CD4-positive, alpha-beta memory T cell (primary cell): ENCODE measurements around the gene SERPINB7. TPM values are rescaled to one million over a fixed set of nuclear protein-coding genes. Genes with fewer than 3 reads are reported as not detected.

Source experiments
- CTCF ChIA-PET: fragments of 350-600 bp; sonication (Branson Sonifier 250); formaldehyde crosslinking; loops from one replicate; lab custom pipeline; 2021; ENCODE audit warnings: inconsistent platforms; ENCODE audit not compliant: partially characterized antibody; lab: Charles Lee
- POLR2A ChIA-PET: fragments of 350-600 bp; sonication (Branson Sonifier 250); formaldehyde crosslinking; loops from one replicate; lab custom pipeline; 2021; ENCODE audit not compliant: partially characterized antibody; lab: Charles Lee
- DNase-seq, 5 donors: peaks; one replicate each; pipeline versions ENCODE4 v3.0.0 to v3.0.0-alpha.2; 2020 to 2022; ENCODE audit warnings: mixed read lengths in 1 of 5
- H3K27ac ChIP-seq: one replicate; pipeline ENCODE4 v1.7.0; 2013; ENCODE audit warnings: low read depth, low read length
- H3K27me3 ChIP-seq: 2 replicates; pipeline ENCODE4 v1.7.0; 2013; ENCODE audit warnings: mild to moderate bottlenecking, low read length, moderate library complexity; ENCODE audit not compliant: insufficient read depth
- H3K36me3 ChIP-seq: 2 replicates; pipeline ENCODE4 v1.7.0; 2013; ENCODE audit warnings: mild to moderate bottlenecking, low read length, moderate library complexity; ENCODE audit not compliant: insufficient read depth
- H3K4me1 ChIP-seq: 2 replicates; pipeline ENCODE4 v1.7.0; 2013; ENCODE audit warnings: mild to moderate bottlenecking, low read length, moderate library complexity; ENCODE audit not compliant: insufficient read depth
- H3K4me3 ChIP-seq, 2 donors: one replicate each; pipeline ENCODE4 v1.7.0; 2013; ENCODE audit warnings: low read length in 2 of 2, mild to moderate bottlenecking in 1 of 2
- H3K9me3 ChIP-seq, 2 donors: one replicate each; pipeline ENCODE4 v1.7.0; 2013; ENCODE audit warnings: low read length in 2 of 2, control low read depth in 1 of 2; ENCODE audit not compliant: control insufficient read depth in 1 of 2
- H3K27ac Mint-ChIP-seq, 7 donors: one replicate each; pipeline ENCODE4 v1.8.0; 2020 to 2021; ENCODE audit warnings: mixed read lengths in 7 of 7, mild to moderate bottlenecking in 6 of 7, inconsistent platforms in 3 of 7, moderate library complexity in 3 of 7
- H3K27me3 Mint-ChIP-seq, 2 donors: one replicate each; pipeline ENCODE4 v1.8.0; 2020 to 2021; ENCODE audit warnings: mixed read lengths in 2 of 2
- H3K36me3 Mint-ChIP-seq, 2 donors: one replicate each; pipeline ENCODE4 v1.8.0; 2020 to 2021; ENCODE audit warnings: mixed read lengths in 2 of 2, inconsistent platforms in 1 of 2, mild to moderate bottlenecking in 1 of 2
- H3K4me1 Mint-ChIP-seq, 4 donors: one replicate each; pipeline ENCODE4 v1.8.0; 2020 to 2021; ENCODE audit warnings: mixed read lengths in 4 of 4, mild to moderate bottlenecking in 1 of 4
- H3K4me3 Mint-ChIP-seq, 8 donors: one replicate each; pipeline ENCODE4 v1.8.0; 2020 to 2021; ENCODE audit warnings: mixed read lengths in 8 of 8, mild to moderate bottlenecking in 7 of 8, moderate library complexity in 6 of 8, inconsistent platforms in 3 of 8
- H3K9me3 Mint-ChIP-seq, 8 donors: one replicate each; pipeline ENCODE4 v1.8.0; 2020 to 2021; ENCODE audit warnings: mixed read lengths in 8 of 8, mild to moderate bottlenecking in 5 of 8, inconsistent platforms in 3 of 8, moderate library complexity in 1 of 8
- intact Hi-C: fragments of 100-400 bp; cut with micrococcal nuclease; formaldehyde crosslinking; loops from one replicate; pipeline ENCODE4 v1.15.1; 2023
- polyA plus RNA-seq, 2 donors: library from polyadenylated mRNA; unstranded; fragments of 300-500 nt; fragmentation: Illumina TruSeq; gene quantifications; one replicate each; pipeline ENCODE4 v1.2.3, GENCODE V29; 2021
- total RNA-seq, 2 experiments: library from RNA; stranded (reverse); gene quantifications; one replicate each; pipeline ENCODE4 v1.2.3, GENCODE V29; 2021

Gene SERPINB7
- total and polyA plus RNA-seq, 4 experiments from 2014 or later = not detected

DNA sequence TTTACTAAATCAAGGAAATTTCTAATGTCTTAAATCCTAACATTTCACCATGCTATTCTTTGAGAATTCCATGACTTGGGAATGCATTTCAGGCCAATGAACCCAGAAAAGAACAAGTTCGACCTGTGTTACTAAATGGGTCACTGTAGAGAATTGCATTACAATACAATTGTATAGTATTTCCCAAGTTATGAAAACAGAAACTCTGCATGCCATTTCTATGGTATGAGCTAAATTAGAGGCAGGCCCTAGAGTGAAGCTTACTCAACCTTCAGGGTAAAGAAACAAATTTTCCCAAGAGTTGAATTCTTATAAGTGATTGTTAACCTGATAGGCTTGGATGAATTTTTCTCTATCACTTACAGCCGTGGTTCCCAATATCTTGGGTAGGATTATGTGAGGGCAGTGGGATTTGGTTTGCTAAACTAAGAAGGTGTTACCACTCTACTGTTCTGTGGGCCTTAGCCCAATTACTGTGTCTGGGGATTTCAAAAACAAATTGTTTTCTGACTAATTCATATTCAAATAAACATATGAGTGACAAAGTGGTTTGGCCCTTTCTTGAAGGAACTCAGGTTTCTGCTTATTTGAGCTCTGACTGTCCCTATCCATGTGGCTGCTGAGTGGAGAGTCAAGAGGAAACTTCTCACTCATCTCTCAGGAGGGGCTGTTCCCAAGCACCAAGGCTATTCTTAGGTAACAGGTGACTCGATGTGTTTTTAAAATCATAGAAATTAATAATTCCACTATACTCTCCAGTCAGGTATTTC lies 11.2 kb upstream of the SERPINB7 start:
- H3K9me3 ChIP-seq = no peaks in the 10 kb centered on the region
- Mint-ChIP-seq H3K27me3 (peaks cover 2 to 5% of the 10 kb centered on the region in 2 donors), H3K4me3 (no peak overlapping the region), H3K4me1 (no peaks in the 10 kb centered on the region), H3K9me3 (peaks cover 2 to 21% (median 14%) of the 10 kb centered on the region in 8 donors), H3K27ac (no peak overlapping the region), H3K36me3 (no peaks in the 10 kb centered on the region)
- POLR2A ChIA-PET = no interaction called here
- CTCF ChIA-PET = no interaction called here
- DNase-seq = no peak
- no peaks in the 10 kb centered on the region for H3K4me1 ChIP-seq
- no peaks in the 10 kb centered on the region for H3K36me3 ChIP-seq
- no peak overlapping the region for H3K4me3 ChIP-seq
- no peaks in the 10 kb centered on the region for H3K27me3 ChIP-seq
- no peak overlapping the region for H3K27ac ChIP-seq
- intact Hi-C loops = no loop called here

DNA sequence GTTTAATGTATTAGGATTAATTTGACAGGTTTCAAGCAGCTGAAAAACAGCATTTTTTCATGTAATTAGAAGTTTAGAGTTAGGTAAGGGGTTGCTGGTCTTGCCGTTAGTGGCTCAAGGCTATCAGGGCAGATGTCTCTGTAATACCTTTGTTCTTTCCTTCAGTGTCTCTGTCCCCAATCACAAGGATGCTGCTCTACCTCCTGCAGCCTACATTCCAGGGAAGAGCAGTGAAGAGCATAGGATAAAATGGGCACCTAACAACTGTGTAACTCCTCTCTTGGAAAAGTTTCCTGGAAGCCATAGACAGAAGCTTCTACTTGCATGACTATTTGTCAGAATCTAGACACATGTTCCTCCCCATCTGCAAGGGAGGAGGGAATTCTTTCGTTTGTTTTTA lies 9.4 kb upstream of the SERPINB7 start:
- Mint-ChIP-seq H3K27ac (no peak overlapping the region), H3K27me3 (peaks cover 2 to 5% of the 10 kb centered on the region in 2 donors), H3K4me1 (no peaks in the 10 kb centered on the region), H3K9me3 (peaks cover 2 to 8% (median 4%) of the 10 kb centered on the region in 8 donors), H3K36me3 (no peaks in the 10 kb centered on the region), H3K4me3 (no peak overlapping the region)
- ChIA-PET CTCF (no interaction called here), POLR2A (no interaction called here)
- H3K27me3 ChIP-seq = no peaks in the 10 kb centered on the region
- H3K36me3 ChIP-seq = no peaks in the 10 kb centered on the region
- H3K9me3 ChIP-seq = no peaks in the 10 kb centered on the region
- no peak overlapping the region for H3K27ac ChIP-seq
- no peaks in the 10 kb centered on the region for H3K4me1 ChIP-seq
- intact Hi-C loops = no loop called here
- H3K4me3 ChIP-seq = no peak overlapping the region
- DNase-seq = no peak

DNA sequence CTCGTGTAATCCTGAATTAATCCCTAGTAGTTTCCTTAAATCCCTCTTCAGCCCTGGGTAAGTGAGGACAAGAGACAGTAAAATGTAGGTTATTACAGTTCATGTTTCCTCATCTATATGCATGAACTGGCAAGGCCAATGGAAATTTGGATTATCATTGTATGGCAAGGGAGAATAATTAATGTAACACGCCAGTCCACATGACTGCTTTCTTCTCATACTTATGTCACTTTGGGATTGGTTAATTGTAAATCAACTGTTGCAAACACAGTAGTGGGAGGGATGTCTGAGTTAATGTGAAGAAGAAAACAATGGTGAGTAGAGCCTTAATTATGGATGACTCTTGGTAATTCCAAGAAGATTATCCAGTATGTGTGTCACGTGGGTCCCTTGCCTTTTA lies 1.7 kb upstream of the SERPINB7 start:
- Mint-ChIP-seq H3K4me1 (no peaks in the 10 kb centered on the region), H3K36me3 (no peaks in the 10 kb centered on the region), H3K4me3 (no peak overlapping the region), H3K9me3 (peaks cover 0 to 4% (median 0%) of the 10 kb centered on the region in 8 donors), H3K27me3 (peaks cover 4 to 6% of the 10 kb centered on the region in 2 donors), H3K27ac (no peak overlapping the region)
- POLR2A ChIA-PET = no interaction called here
- Histone ChIP-seq H3K36me3 (no peaks in the 10 kb centered on the region), H3K27ac (no peak overlapping the region), H3K27me3 (no peaks in the 10 kb centered on the region), H3K4me1 (no peaks in the 10 kb centered on the region), H3K9me3 (no peaks in the 10 kb centered on the region), H3K4me3 (no peak overlapping the region)
- no peak for DNase-seq
- intact Hi-C loops = no loop called here
- CTCF ChIA-PET = no interaction called here

DNA sequence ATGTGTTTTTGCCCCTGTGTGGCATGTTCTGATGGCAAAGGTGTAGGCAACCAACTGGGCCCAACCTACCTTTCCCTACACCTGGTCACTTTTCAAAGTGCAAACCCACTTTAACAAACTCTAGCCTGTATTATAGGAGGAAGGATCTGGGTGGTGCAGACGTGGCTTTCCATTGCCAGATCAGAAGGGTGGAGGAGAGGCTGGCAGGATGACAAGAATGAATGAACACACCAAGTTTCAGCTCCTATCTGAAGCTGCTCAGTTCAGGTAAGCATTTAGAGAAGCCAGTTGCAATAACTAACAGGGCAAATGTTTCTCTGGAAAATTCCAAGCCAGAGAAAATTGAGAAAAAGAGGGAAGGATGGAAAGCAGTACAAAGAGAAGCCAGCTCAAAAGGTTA lies 707 bp upstream of the SERPINB7 start:
- H3K36me3 Mint-ChIP-seq = no peaks in the 10 kb centered on the region
- peaks cover 0 to 4% (median 0%) of the 10 kb centered on the region in 8 donors for H3K9me3 Mint-ChIP-seq
- Histone ChIP-seq H3K4me3 (no peak overlapping the region), H3K27ac (no peak overlapping the region), H3K9me3 (no peaks in the 10 kb centered on the region), H3K4me1 (no peaks in the 10 kb centered on the region), H3K27me3 (no peaks in the 10 kb centered on the region), H3K36me3 (no peaks in the 10 kb centered on the region)
- H3K4me1 Mint-ChIP-seq = no peaks in the 10 kb centered on the region
- no peak for DNase-seq
- H3K4me3 Mint-ChIP-seq = no peak overlapping the region
- ChIA-PET CTCF (no interaction called here), POLR2A (no interaction called here)
- no peak overlapping the region for H3K27ac Mint-ChIP-seq
- intact Hi-C loops = no loop called here
- peaks cover 4 to 6% of the 10 kb centered on the region in 2 donors for H3K27me3 Mint-ChIP-seq

DNA sequence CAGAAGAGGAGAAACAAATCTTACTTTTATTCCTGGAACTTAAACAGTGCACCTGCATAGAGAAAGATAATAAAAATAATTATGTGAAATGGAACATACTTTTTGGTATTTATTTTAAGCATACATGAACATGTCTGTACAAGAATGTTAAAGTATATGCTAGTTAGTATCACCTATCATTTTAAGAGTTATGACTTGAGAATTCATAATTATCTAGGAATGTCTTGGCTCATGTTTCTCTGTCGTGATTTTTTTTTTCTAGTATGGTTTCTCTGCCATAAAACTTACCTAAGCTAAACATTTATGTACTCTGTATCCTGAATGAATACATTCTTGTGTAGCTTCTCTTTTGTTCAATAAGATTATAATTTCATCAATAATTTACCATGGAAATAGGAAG lies 4.2 kb downstream of the SERPINB7 start:
- no peak for DNase-seq
- Mint-ChIP-seq H3K4me1 (no peaks in the 10 kb centered on the region), H3K27me3 (peaks cover 0 to 3% of the 10 kb centered on the region in 2 donors), H3K4me3 (no peak overlapping the region), H3K36me3 (no peaks in the 10 kb centered on the region), H3K27ac (no peak overlapping the region), H3K9me3 (peaks cover 0 to 3% (median 0%) of the 10 kb centered on the region in 8 donors)
- Histone ChIP-seq H3K4me1 (no peaks in the 10 kb centered on the region), H3K27ac (no peak overlapping the region), H3K9me3 (no peaks in the 10 kb centered on the region), H3K36me3 (no peaks in the 10 kb centered on the region), H3K27me3 (no peaks in the 10 kb centered on the region), H3K4me3 (no peak overlapping the region)
- CTCF ChIA-PET = no interaction called here
- intact Hi-C loops = no loop called here
- POLR2A ChIA-PET = no interaction called here

DNA sequence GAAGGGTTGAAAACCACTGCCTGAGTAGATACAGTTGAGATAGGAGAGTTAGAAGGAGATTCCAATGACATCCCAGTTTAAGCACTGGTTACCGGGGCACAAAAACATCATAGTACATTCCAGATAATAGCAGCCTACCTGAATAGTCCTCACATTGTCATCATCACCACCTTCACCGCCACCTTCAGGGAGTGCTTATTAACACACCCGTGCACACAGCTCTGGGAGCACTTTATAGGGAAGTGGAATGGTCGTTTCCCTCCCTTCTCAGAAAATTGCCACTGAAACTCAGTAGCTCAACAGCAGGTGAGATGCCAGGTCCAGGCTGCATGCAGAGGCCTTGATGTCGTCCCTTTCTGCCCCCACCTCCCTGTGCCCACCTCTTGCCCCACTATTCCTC lies 8.2 kb downstream of the SERPINB7 start:
- Histone ChIP-seq H3K4me1 (no peaks in the 10 kb centered on the region), H3K36me3 (no peaks in the 10 kb centered on the region), H3K9me3 (no peaks in the 10 kb centered on the region), H3K4me3 (no peak overlapping the region), H3K27me3 (no peaks in the 10 kb centered on the region), H3K27ac (no peak overlapping the region)
- no peak overlapping the region for H3K27ac Mint-ChIP-seq
- ChIA-PET CTCF (no interaction called here), POLR2A (interaction anchor here (0.7 kb wide), 1 partner anchor 12 kb away, joined by 3 read pairs; no protein-coding TSS in a partner anchor)
- no peaks in the 10 kb centered on the region for H3K4me1 Mint-ChIP-seq
- H3K4me3 Mint-ChIP-seq = no peak overlapping the region
- DNase-seq = no peak
- H3K36me3 Mint-ChIP-seq = no peaks in the 10 kb centered on the region
- peaks cover 0 to 3% of the 10 kb centered on the region in 2 donors for H3K27me3 Mint-ChIP-seq
- intact Hi-C loops = no loop called here
- no peaks in the 10 kb centered on the region for H3K9me3 Mint-ChIP-seq

DNA sequence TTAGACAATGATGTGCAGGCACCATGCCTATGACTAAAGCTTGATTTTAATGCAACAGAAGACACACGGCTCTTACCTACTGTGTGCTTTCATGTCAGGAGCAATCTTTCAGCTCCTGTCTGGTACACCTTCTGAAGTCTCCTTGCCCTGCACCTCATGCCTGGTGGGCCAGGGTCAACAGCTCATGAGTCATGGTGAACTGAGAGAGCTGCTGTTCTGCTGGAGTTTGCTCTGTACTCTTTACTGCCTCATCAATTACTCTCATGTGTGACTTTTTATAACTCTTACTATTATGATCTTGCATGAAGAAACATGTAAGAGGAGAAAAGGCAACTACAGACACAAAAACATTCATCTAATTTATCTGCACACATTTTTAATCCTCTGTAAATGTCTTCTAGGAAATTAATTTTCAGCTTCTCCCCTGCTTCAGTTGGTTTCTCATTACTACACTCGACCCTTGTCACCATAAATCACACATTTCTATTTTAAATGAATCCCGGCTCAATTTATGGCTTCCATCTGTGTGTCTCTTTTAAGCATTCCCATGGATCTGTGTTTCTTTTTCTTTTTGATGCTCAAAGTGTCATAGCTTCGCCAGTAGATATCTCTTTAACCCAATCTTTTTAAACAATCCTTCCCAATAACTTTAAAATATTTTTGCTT lies 9.7 kb downstream of the SERPINB7 start:
- intact Hi-C loops = no loop called here
- CTCF ChIA-PET = no interaction called here
- POLR2A ChIA-PET = no interaction called here
- Histone ChIP-seq H3K27ac (no peak overlapping the region), H3K4me3 (no peak overlapping the region), H3K27me3 (no peaks in the 10 kb centered on the region), H3K4me1 (no peaks in the 10 kb centered on the region), H3K9me3 (no peaks in the 10 kb centered on the region), H3K36me3 (no peaks in the 10 kb centered on the region)
- DNase-seq = no peak
- Mint-ChIP-seq H3K4me1 (no peaks in the 10 kb centered on the region), H3K36me3 (no peaks in the 10 kb centered on the region), H3K27ac (no peak overlapping the region), H3K4me3 (no peak overlapping the region), H3K27me3 (peaks cover 0 to 3% of the 10 kb centered on the region in 2 donors), H3K9me3 (no peaks in the 10 kb centered on the region)
